ENCODE results near the gene MIEN1.
"Not testable (repeated sequence)": the region's sequence is repeated elsewhere in the genome, so short reads cannot be mapped to it uniquely, and the experiment has no call there.

MIEN1 gene

GRCh38 chr17:39742126-39742855 is 12.0 kb upstream of the MIEN1 start:
- FAIRE-seq, result no peak
- DNase-seq (ENCODE audit: extremely low spot score, insufficient read length, low read depth), result no peak

GRCh38 chr17:39740357-39741111 is 10.2 kb upstream of the MIEN1 start:
- DNase-seq (ENCODE audit: extremely low spot score, insufficient read length, low read depth) (no peak), FAIRE-seq (no peak)

GRCh38 chr17:39739885-39740356 is 9.6 kb upstream of the MIEN1 start:
- DNase-seq (ENCODE audit: extremely low spot score, insufficient read length, low read depth) (no peak), FAIRE-seq (no peak)

- DNase-seq (ENCODE audit: extremely low spot score, insufficient read length, low read depth), result no peak
- no peak for FAIRE-seq
Observed at GRCh38 chr17:39738983-39739884, 8.9 kb upstream of the MIEN1 start.

GRCh38 chr17:39738568-39738901 is 8.2 kb upstream of the MIEN1 start:
- DNase-seq (ENCODE audit: extremely low spot score, insufficient read length, low read depth) (no peak), FAIRE-seq (no peak)

- FAIRE-seq (no peak), DNase-seq (ENCODE audit: extremely low spot score, insufficient read length, low read depth) (no peak)
Observed at GRCh38 chr17:39737760-39738567, 7.6 kb upstream of the MIEN1 start, which contains the start of gene GRB7. TSS of gene GRB7 (plus strand) at chr17:39737938. CDS start at chr17:39742302, 4,364 bp downstream.

- no peak for FAIRE-seq
- no peak for DNase-seq (ENCODE audit: extremely low spot score, insufficient read length, low read depth)
Observed at GRCh38 chr17:39737206-39737759, 7.0 kb upstream of the MIEN1 start.

- DNase-seq (ENCODE audit: extremely low spot score, insufficient read length, low read depth) (no peak), FAIRE-seq (no peak)
Observed at GRCh38 chr17:39736319-39737165, 6.2 kb upstream of the MIEN1 start.

GRCh38 chr17:39735882-39736281 is 5.5 kb upstream of the MIEN1 start:
- no peak for FAIRE-seq

GRCh38 chr17:39732586-39732985 is 2.3 kb upstream of the MIEN1 start:
- DNase-seq (ENCODE audit: extremely low spot score, insufficient read length, low read depth) (no peak), FAIRE-seq (no peak)

More at GRCh38 chr17:39735882-39736281, 5.5 kb upstream of the MIEN1 start:
- no peak for DNase-seq (ENCODE audit: extremely low spot score, insufficient read length, low read depth)

- no peak for FAIRE-seq
- no peak for DNase-seq (ENCODE audit: extremely low spot score, insufficient read length, low read depth)
Observed at GRCh38 chr17:39729280-39729851, 966 bp downstream of the MIEN1 start.

GRCh38 chr17:39727556-39727955 is 2.8 kb downstream of the MIEN1 start:
- no peak for FAIRE-seq
- DNase-seq (ENCODE audit: extremely low spot score, insufficient read length, low read depth), result no peak

- FAIRE-seq, result no peak
- no peak for DNase-seq (ENCODE audit: extremely low spot score, insufficient read length, low read depth)
Observed at GRCh38 chr17:39726617-39727016, 3.7 kb downstream of the MIEN1 start.

GRCh38 chr17:39725923-39726322 is 4.4 kb downstream of the MIEN1 start:
- not testable (repeated sequence) for DNase-seq (ENCODE audit: extremely low spot score, insufficient read length, low read depth); FAIRE-seq

GRCh38 chr17:39724731-39725130 is 5.6 kb downstream of the MIEN1 start:
- FAIRE-seq, result no peak
- no peak for DNase-seq (ENCODE audit: extremely low spot score, insufficient read length, low read depth)

GRCh38 chr17:39722965-39723848 is 7.1 kb downstream of the MIEN1 start:
- FAIRE-seq (no peak), DNase-seq (ENCODE audit: extremely low spot score, insufficient read length, low read depth) (no peak)

GRCh38 chr17:39722104-39722503 is 8.2 kb downstream of the MIEN1 start:
- DNase-seq (ENCODE audit: extremely low spot score, insufficient read length, low read depth), result no peak
- FAIRE-seq, result no peak
